NCI-H1930 (cell line): ENCODE measurements around the gene MEGF8.

Experiments
- DNase-seq, 2 experiments: peaks; one replicate each; lab custom pipeline; 2025; lab: John Stamatoyannopoulos, UW

Gene MEGF8

GRCh38 chr19:42286349-42287016 is 39.0 kb upstream of the MEGF8 start:
- no peak for DNase-seq

- no peak for DNase-seq
These were observed 38.2 kb upstream of the MEGF8 start for GRCh38 chr19:42287017-42287826.

- DNase-seq, result no peak
These were observed 37.7 kb upstream of the MEGF8 start for GRCh38 chr19:42287827-42288107.

GRCh38 chr19:42288387-42288786 is 37.0 kb upstream of the MEGF8 start:
- no peak for DNase-seq

- no peak for DNase-seq
These were observed 36.4 kb upstream of the MEGF8 start for GRCh38 chr19:42288881-42289555.

GRCh38 chr19:42289556-42290041 is 35.8 kb upstream of the MEGF8 start:
- DNase-seq, result no peak

GRCh38 chr19:42290136-42290522 is 35.3 kb upstream of the MEGF8 start:
- no peak for DNase-seq

- DNase-seq, result no peak
These were observed 34.7 kb upstream of the MEGF8 start for GRCh38 chr19:42290523-42291434.

GRCh38 chr19:42291435-42291810 is 34.0 kb upstream of the MEGF8 start:
- no peak for DNase-seq

GRCh38 chr19:42292042-42292960 is 33.1 kb upstream of the MEGF8 start:
- no peak for DNase-seq

GRCh38 chr19:42292963-42293362 is 32.5 kb upstream of the MEGF8 start:
- DNase-seq, result no peak

- DNase-seq, result no peak
These were observed 31.9 kb upstream of the MEGF8 start for GRCh38 chr19:42293540-42293939.

GRCh38 chr19:42293948-42294347 is 31.5 kb upstream of the MEGF8 start:
- DNase-seq, result no peak

GRCh38 chr19:42294471-42295137 is 30.8 kb upstream of the MEGF8 start:
- DNase-seq, result no peak

GRCh38 chr19:42295342-42295741 is 30.1 kb upstream of the MEGF8 start:
- DNase-seq, result no peak

GRCh38 chr19:42295831-42296525 is 29.5 kb upstream of the MEGF8 start:
- DNase-seq, result peak; percentile 66 to 75

GRCh38 chr19:42297039-42297438 is 28.4 kb upstream of the MEGF8 start:
- no peak for DNase-seq

GRCh38 chr19:42301646-42302203 is 23.7 kb upstream of the MEGF8 start, which contains the start of gene PRR19:
PRR19 (plus strand) TSS chr19:42302132; CDS start chr19:42309585, 7,453 bp downstream.
- no peak for DNase-seq

- no peak for DNase-seq
These were observed 22.4 kb upstream of the MEGF8 start for GRCh38 chr19:42303101-42303464.
